H1 (cell line): ENCODE measurements around the gene PLD6. TPM values are rescaled to one million over a fixed set of nuclear protein-coding genes. Genes with fewer than 3 reads are reported as not detected.

ENCODE experiments used
- ATF2 ChIP-seq: IDR thresholded peaks from 2 replicates; pipeline ENCODE4 v1.6.1; 2012; ENCODE audit warnings: low read length, inconsistent platforms
- CHD7 ChIP-seq: fragments of 300-600 bp; sonication (generic); IDR thresholded peaks from 2 replicates; pipeline ENCODE4 v1.7.1; 2012; ENCODE audit warnings: low read length, moderate library complexity, mild to moderate bottlenecking, inconsistent platforms; ENCODE audit not compliant: insufficient replicate concordance
- KDM5A ChIP-seq: fragments of 200-600 bp; IDR thresholded peaks from 2 replicates; pipeline ENCODE4 v1.7.1; 2012; ENCODE audit warnings: mild to moderate bottlenecking, low read length, inconsistent platforms, mixed read lengths
- MAFK ChIP-seq: IDR thresholded peaks from 2 replicates; pipeline ENCODE4 v1.6.1; 2012; ENCODE audit warnings: low read depth, mild to moderate bottlenecking, improper control_type of control experiment, low read length
- NANOG ChIP-seq: IDR thresholded peaks from 2 replicates; pipeline ENCODE4 v1.6.1; 2011; ENCODE audit warnings: low read length, low read depth, mild to moderate bottlenecking, inconsistent platforms; ENCODE audit not compliant: insufficient read depth, poor library complexity, severe bottlenecking
- polyA plus RNA-seq, 7 experiments: library from polyadenylated mRNA; depleted of rRNA in 3 of 7; stranded (reverse) in 5 of 7; unstranded in 2 of 7; fragments of >200 nt in 5 of 7; fragments of 200-250 nt in 2 of 7; gene quantifications; 1 replicate in 5 of 7; 2 replicates in 1 of 7; 4 replicates in 1 of 7; pipeline versions ENCODE4 v1.2.1 to v1.2.3, GENCODE V29; 2011 to 2013; ENCODE audit warnings: missing spikeins in 2 of 7, mixed read lengths in 2 of 7
- total RNA-seq: library from RNA; stranded (reverse); fragmentation: NEBNext Ultra II Directional; extraction: Animal tissue kit (Norgen Biotek cat#: 25700); gene quantifications from 2 replicates; pipeline ENCODE4 v1.2.1, GENCODE V29; 2021

Gene PLD6
- total and polyA plus RNA-seq, 2 of the 8 experiments (the other 6 are each of a cell fraction or from before 2014, with no cell fraction given), result 0.20 to 0.22 TPM

GRCh38 chr17:17246879-17247278 lies 40.7 kb upstream of the PLD6 start (continued):
- TF ChIP-seq CHD7 (no peak), NANOG (no peak), KDM5A (no peak), ATF2 (no peak), MAFK (no peak)
